Endothelial cell (in vitro differentiated cells): Measurements from ENCODE around the gene ENGASE. TPM values are rescaled to one million over a fixed set of nuclear protein-coding genes. Genes with fewer than 3 reads are reported as not detected.

Source experiments
- DNase-seq: peaks from one replicate; pipeline ENCODE4 v3.0.0; 2021; ENCODE audit warnings: low spot score
- H3K27ac Mint-ChIP-seq: one replicate; pipeline ENCODE4 v1.8.0; 2021; ENCODE audit warnings: mixed read lengths, inconsistent platforms; ENCODE audit not compliant: unreplicated experiment
- H3K27me3 Mint-ChIP-seq: one replicate; pipeline ENCODE4 v1.8.0; 2021; ENCODE audit warnings: mild to moderate bottlenecking, moderate library complexity, mixed read lengths, inconsistent platforms; ENCODE audit not compliant: unreplicated experiment
- H3K36me3 Mint-ChIP-seq: one replicate; pipeline ENCODE4 v1.8.0; 2021; ENCODE audit warnings: mild to moderate bottlenecking, low read depth, mixed read lengths, inconsistent platforms; ENCODE audit not compliant: unreplicated experiment
- H3K4me1 Mint-ChIP-seq: one replicate; pipeline ENCODE4 v1.8.0; 2021; ENCODE audit warnings: mild to moderate bottlenecking, mixed read lengths, inconsistent platforms; ENCODE audit not compliant: unreplicated experiment
- H3K4me3 Mint-ChIP-seq: one replicate; pipeline ENCODE4 v1.8.0; 2021; ENCODE audit warnings: mild to moderate bottlenecking, mixed read lengths, inconsistent platforms; ENCODE audit not compliant: unreplicated experiment
- H3K9me3 Mint-ChIP-seq: one replicate; pipeline ENCODE4 v1.8.0; 2021; ENCODE audit warnings: mixed read lengths, inconsistent platforms; ENCODE audit not compliant: unreplicated experiment
- total RNA-seq: library from RNA; stranded (reverse); fragmentation: NEBNext Ultra II Directional; extraction: Animal tissue kit (Norgen Biotek cat#: 25700); gene quantifications from one replicate; pipeline ENCODE4 v1.2.1, GENCODE V29; 2021; ENCODE audit not compliant: unreplicated experiment
- TF ChIP-seq, protein P1 (sequence below): fragments of 200-600 bp; sonication (generic); IDR thresholded peaks from one replicate; pipeline ENCODE4 v1.5.0; 2021; ENCODE audit warnings: antibody characterized with exemption; ENCODE audit not compliant: unreplicated experiment

Gene ENGASE
- total RNA-seq, 1 donor from 2014 or later, result 31.6 TPM

GRCh38 chr17:79105937-79106336 lies 31.3 kb downstream of the ENGASE start:
- no peak overlapping the region for H3K27ac Mint-ChIP-seq
- TF ChIP-seq, protein P1, sequence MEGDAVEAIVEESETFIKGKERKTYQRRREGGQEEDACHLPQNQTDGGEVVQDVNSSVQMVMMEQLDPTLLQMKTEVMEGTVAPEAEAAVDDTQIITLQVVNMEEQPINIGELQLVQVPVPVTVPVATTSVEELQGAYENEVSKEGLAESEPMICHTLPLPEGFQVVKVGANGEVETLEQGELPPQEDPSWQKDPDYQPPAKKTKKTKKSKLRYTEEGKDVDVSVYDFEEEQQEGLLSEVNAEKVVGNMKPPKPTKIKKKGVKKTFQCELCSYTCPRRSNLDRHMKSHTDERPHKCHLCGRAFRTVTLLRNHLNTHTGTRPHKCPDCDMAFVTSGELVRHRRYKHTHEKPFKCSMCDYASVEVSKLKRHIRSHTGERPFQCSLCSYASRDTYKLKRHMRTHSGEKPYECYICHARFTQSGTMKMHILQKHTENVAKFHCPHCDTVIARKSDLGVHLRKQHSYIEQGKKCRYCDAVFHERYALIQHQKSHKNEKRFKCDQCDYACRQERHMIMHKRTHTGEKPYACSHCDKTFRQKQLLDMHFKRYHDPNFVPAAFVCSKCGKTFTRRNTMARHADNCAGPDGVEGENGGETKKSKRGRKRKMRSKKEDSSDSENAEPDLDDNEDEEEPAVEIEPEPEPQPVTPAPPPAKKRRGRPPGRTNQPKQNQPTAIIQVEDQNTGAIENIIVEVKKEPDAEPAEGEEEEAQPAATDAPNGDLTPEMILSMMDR, result no peak
- H3K4me3 Mint-ChIP-seq, result no peak overlapping the region
- no peaks in the 10 kb centered on the region for H3K36me3 Mint-ChIP-seq
- no peaks in the 10 kb centered on the region for H3K9me3 Mint-ChIP-seq
- peaks cover 7% of the 10 kb centered on the region for H3K27me3 Mint-ChIP-seq
- DNase-seq, result no peak
- no peaks in the 10 kb centered on the region for H3K4me1 Mint-ChIP-seq

DNA sequence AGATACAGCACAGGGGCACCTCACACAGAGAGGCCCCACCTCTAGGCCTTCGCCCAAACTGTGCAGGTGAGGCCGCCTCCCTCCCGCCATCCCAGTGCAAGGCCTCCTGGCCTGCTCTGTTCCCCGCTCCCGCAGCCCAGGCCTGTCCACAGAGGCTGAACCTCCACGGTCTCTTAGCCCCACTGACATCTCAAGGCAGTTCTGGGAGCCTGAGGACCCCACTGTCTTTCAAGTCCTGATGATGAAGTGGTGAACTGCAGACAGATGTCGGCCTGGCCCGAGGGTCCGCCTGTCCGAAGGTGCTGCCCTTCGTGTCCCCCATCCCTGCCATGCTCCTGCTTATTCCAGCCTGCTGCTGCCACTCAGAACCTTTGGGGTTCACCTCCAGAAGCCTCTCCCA lies 32.3 kb downstream of the ENGASE start:
- no peaks in the 10 kb centered on the region for H3K9me3 Mint-ChIP-seq
- TF ChIP-seq, protein P1, result no peak
- H3K4me3 Mint-ChIP-seq, result no peak overlapping the region
- no peaks in the 10 kb centered on the region for H3K4me1 Mint-ChIP-seq
- no peak overlapping the region for H3K27ac Mint-ChIP-seq
- no peak for DNase-seq
- no peaks in the 10 kb centered on the region for H3K36me3 Mint-ChIP-seq
- H3K27me3 Mint-ChIP-seq, result peaks cover 7% of the 10 kb centered on the region

- Mint-ChIP-seq H3K27ac (no peak overlapping the region), H3K9me3 (no peaks in the 10 kb centered on the region), H3K4me1 (no peaks in the 10 kb centered on the region), H3K36me3 (no peaks in the 10 kb centered on the region), H3K4me3 (no peak overlapping the region), H3K27me3 (peaks cover 7% of the 10 kb centered on the region)
- DNase-seq, result no peak
- TF ChIP-seq, protein P1, result no peak
Observed at GRCh38 chr17:79107499-79108231, 33.0 kb downstream of the ENGASE start.

DNA sequence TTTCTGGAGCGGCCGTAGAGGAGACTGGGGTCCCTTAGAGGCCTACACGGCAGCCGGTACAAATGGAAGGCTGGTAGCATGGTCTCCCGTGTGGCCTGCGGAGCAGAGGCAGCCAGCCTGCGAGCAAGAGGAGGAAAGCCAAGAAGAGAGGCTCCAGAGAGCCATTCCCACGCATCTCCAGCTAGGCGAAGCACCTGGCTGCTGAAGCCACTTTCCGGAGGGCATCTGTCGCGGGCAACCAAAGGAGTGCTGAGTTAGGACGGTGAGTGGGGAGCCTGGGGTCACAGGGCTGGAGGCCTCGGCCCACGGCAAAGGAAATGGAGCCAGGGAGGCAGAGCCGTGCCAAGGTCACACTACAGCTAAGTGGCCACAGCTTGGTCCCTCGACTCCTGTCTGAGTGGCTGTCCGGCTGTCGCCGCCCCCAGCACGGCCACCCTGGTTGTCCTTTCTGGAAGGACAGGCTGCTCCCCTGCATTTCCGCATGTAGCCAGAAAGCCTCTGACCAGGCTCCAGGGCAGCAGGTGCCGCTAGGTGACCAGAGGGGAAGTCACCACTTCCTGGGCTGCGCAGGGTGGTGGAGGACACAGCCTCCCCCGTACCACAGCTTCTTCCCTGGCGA lies 33.7 kb downstream of the ENGASE start:
- Mint-ChIP-seq H3K4me1 (no peaks in the 10 kb centered on the region), H3K36me3 (no peaks in the 10 kb centered on the region), H3K4me3 (no peak overlapping the region), H3K27me3 (peaks cover 7% of the 10 kb centered on the region), H3K9me3 (no peaks in the 10 kb centered on the region), H3K27ac (no peak overlapping the region)
- DNase-seq, result no peak
- TF ChIP-seq, protein P1, result no peak

DNA sequence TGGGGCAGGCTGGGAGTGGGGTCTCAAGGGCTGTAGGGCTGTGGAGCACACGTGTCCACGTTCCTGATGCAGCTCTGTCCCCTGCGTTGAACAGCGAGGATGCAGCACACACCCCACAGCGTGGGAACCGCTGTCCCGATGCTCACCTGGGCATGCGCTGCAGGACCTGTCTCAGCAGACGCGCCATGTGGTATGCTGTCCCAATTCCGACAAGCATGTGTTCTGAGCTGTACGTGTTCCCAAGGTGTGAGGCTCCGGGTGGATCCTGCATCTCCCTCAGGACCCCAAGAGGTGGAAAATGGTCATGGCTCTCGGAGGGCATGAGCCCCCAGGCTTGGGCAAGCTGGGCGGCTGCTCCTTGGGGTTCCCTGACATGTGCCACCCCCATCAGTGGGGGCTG lies 34.2 kb downstream of the ENGASE start:
- no peak for DNase-seq
- Mint-ChIP-seq H3K27ac (no peak overlapping the region), H3K27me3 (peaks cover 8% of the 10 kb centered on the region), H3K4me3 (no peak overlapping the region), H3K4me1 (peaks cover 2% of the 10 kb centered on the region), H3K9me3 (no peaks in the 10 kb centered on the region), H3K36me3 (no peaks in the 10 kb centered on the region)
- TF ChIP-seq, protein P1, result no peak
